Heart left ventricle (tissue), 13 donors: ENCODE measurements around the gene LMTK3.

Source experiments
- POLR2A ChIP-seq, 2 donors: fragments of 450-650 bp; IDR thresholded peaks; one replicate each; pipeline ENCODE4 v1.6.1; 2017; ENCODE audit warnings: antibody characterized with exemption in 2 of 2, mild to moderate bottlenecking in 2 of 2, moderate library complexity in 2 of 2
- TF ChIP-seq, protein P1 (sequence below), 12 donors: fragments of 200-600 bp; sonication (generic) in 4 of 12; IDR thresholded peaks; one replicate each; pipeline versions ENCODE4 v1.5.0 to v1.8.0; 2018 to 2022; ENCODE audit warnings: antibody characterized with exemption in 12 of 12, mild to moderate bottlenecking in 5 of 12
- donor health status: ischemic (EF 13 %, LVEDD 7.1; RV severe dilation, severe dysfunction).
- donor health status: DM: no; HTN: yes; CAD: no.
- donor health status: DM: no; HTN: no; CAD: no.
- donor health status: ischemic (EF 25% LVEDD 6.9; RV normal size, moderate dysfunction).
- donor health status: ischemic (EF 25% LVEDD 5.7; RV mildly dilated, moderate dysfunction).
- donor health status: ischemic (EF 35%, LVEDD 5.7; RV mildly dilated, moderate dysfunction).
- donor health status: nonischemic (EF 11% LVEDD 7.7; RV severe dilation, severe dysfunction).
- donor health status: DM: yes; HTN: yes; CAD: no.
- donor health status: PGD.
- donor health status: ischemic (EF 29% LVEDD 5.4; RV normal size, mild dysfunction).
- donor health status: nonischemic (EF 23%, LVEDD 6.1; RV moderate dilation, normal function).

DNA sequence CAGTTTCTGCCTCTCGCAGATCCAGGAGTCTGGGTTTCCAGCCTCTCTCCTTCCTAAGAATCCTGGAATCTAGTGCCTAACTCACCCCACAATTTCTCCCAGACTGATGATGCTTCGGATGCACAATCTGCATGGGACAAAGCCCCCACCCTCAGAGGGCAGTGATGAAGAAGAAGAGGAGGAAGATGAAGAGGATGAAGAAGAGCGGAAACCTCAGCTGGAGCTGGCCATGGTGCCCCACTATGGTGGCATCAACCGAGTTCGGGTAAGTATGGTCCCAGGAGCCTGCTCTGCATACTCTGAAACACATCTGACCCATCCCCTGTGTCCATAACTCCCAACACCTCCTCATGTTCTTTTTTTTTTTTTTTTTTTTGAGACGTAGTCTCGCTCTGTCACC is 65.1 kb downstream of the LMTK3 start:
- TF ChIP-seq, protein P1, sequence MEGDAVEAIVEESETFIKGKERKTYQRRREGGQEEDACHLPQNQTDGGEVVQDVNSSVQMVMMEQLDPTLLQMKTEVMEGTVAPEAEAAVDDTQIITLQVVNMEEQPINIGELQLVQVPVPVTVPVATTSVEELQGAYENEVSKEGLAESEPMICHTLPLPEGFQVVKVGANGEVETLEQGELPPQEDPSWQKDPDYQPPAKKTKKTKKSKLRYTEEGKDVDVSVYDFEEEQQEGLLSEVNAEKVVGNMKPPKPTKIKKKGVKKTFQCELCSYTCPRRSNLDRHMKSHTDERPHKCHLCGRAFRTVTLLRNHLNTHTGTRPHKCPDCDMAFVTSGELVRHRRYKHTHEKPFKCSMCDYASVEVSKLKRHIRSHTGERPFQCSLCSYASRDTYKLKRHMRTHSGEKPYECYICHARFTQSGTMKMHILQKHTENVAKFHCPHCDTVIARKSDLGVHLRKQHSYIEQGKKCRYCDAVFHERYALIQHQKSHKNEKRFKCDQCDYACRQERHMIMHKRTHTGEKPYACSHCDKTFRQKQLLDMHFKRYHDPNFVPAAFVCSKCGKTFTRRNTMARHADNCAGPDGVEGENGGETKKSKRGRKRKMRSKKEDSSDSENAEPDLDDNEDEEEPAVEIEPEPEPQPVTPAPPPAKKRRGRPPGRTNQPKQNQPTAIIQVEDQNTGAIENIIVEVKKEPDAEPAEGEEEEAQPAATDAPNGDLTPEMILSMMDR (IDR thresholded peaks at IDR 0.05), result no peak
- no peak for TF ChIP-seq POLR2A (IDR thresholded peaks at IDR 0.05)
